Retinal pigment epithelial cell (primary cell): ENCODE results near the gene IL1R2.

Experiments
- DNase-seq: peaks from one replicate; pipeline ENCODE4 v3.0.0-alpha.2; 2010; ENCODE audit warnings: low read depth
- H3K4me3 ChIP-seq: 2 replicates; pipeline ENCODE4 v1.5.1; 2011; ENCODE audit warnings: mild to moderate bottlenecking, low read length, control low read depth, moderate library complexity
- CTCF ChIP-seq: conservative IDR thresholded peaks from 2 replicates; pipeline ENCODE4 v1.5.1; 2011; ENCODE audit warnings: low read depth, low read length, control low read depth, inconsistent platforms

Gene IL1R2

GRCh38 chr2:102046135-102046986 lies 54.6 kb downstream of the IL1R2 start:
- DNase-seq: no peak
- no peak overlapping the region for H3K4me3 ChIP-seq
- TF ChIP-seq CTCF: no peak

- DNase-seq: no peak
- TF ChIP-seq CTCF: no peak
- H3K4me3 ChIP-seq: no peak overlapping the region
Measured at GRCh38 chr2:102048465-102048864, 56.7 kb downstream of the IL1R2 start.

- no peak overlapping the region for H3K4me3 ChIP-seq
- no peak for TF ChIP-seq CTCF
- DNase-seq: no peak
Measured at GRCh38 chr2:102049756-102050443, 58.1 kb downstream of the IL1R2 start.

- TF ChIP-seq CTCF: no peak
- no peak for DNase-seq
- no peak overlapping the region for H3K4me3 ChIP-seq
Measured at GRCh38 chr2:102050854-102051391, 59.2 kb downstream of the IL1R2 start.

- no peak for TF ChIP-seq CTCF
- no peak for DNase-seq
- no peak overlapping the region for H3K4me3 ChIP-seq
Measured at GRCh38 chr2:102051692-102052277, 60.0 kb downstream of the IL1R2 start.

GRCh38 chr2:102052365-102052764 lies 60.6 kb downstream of the IL1R2 start:
- TF ChIP-seq CTCF: no peak
- DNase-seq: no peak
- H3K4me3 ChIP-seq: no peak overlapping the region
